Measurements from ENCODE around the gene CDH12.

The CDH12 gene

DNA sequence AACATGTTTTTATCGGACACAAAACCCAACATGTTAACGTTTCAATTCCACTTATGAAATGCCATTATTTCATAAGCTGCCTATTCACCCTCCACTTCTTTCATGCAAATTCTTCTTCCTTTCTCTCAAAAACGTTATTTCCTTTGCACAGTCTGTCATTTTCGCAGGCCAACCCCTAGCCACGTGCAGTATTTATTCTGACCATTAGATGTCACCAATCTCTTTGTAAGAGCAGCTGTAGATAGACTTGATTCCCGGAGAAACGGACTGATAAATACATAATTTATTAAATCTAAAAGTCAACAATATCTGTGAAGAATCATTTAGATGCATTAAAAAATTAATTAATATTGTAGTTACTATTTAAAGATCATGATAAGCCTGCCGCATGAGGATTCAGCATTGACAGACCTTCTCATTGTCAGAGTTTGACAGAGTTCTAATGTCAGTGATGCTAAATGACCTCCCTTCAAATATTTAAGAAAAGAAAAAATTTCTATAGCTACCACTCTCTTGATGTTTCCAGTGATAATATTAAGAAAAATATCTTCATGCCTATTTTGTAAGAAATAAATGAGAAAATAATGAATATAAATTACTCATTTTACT, 933.6 kb downstream of the CDH12 start:
- FAIRE-seq: no peak

DNA sequence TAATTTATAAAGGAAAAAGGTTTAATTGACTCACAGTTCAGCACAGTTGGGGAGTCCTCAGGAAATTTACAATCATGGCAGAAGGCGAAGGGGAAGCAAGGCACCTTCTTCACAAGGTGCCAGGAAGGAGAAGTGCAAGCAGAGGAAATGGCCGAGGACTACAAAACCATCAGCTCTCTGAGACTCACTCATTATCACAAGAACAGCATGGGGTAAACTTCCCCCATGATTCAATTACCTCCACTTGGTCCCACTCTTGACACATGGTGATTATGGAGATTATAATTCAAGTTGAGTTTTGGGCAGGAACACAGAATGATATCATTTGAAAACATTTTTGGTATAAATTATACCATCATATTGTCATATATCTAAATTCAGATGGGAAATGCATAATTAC, 934.7 kb downstream of the CDH12 start:
- no peak for FAIRE-seq

DNA sequence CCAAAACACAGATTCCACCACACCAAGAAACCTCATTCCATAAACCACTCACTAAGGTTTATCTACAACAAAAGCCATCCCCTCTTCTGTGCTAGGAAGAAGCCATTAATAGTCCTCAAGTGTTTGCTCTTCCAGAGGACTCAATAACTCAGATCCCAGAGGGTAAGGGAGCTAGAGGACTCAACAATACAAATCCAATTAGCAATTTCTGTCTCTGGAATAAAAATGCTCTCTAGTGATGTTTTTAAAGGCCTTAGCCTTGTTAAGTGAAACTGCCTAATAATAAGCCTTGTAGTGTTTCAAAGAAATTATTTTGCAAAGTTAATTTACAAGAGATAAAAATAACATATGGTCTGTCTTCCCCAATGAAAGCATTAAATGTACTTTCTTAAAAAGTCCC, 942.4 kb downstream of the CDH12 start:
- no peak for FAIRE-seq

DNA sequence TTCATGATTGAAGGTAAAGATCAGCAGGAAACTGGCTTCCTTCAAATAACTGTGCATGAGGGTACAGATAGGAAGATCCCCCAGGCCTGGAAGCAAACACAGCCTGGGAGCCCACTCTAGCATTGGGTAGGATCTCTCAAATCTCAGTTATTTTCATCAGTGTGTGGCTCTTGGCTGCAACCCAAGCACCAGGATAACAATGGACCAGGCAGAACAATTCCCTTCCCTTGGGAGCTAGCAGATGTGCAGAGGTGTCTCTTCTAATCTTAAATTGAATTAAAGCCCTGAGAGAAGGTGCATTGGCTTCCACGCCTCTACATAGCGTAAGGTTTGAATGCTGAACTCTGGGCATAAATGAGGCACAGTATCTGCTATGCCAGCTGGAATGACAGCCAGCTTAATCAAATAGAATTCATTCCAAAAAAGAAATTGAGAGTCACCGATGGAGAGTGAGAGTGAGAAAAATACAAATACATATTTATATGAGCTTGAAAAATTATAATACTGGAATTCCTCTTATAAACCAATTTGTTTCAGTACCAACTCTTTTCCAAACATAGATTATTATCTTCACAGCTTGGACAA, 957.3 kb downstream of the CDH12 start:
- FAIRE-seq: no peak

GRCh38 chr5:21893161-21893560, 960.0 kb downstream of the CDH12 start:
- no peak for FAIRE-seq

GRCh38 chr5:21889581-21889980, 963.6 kb downstream of the CDH12 start:
- no peak for FAIRE-seq

DNA sequence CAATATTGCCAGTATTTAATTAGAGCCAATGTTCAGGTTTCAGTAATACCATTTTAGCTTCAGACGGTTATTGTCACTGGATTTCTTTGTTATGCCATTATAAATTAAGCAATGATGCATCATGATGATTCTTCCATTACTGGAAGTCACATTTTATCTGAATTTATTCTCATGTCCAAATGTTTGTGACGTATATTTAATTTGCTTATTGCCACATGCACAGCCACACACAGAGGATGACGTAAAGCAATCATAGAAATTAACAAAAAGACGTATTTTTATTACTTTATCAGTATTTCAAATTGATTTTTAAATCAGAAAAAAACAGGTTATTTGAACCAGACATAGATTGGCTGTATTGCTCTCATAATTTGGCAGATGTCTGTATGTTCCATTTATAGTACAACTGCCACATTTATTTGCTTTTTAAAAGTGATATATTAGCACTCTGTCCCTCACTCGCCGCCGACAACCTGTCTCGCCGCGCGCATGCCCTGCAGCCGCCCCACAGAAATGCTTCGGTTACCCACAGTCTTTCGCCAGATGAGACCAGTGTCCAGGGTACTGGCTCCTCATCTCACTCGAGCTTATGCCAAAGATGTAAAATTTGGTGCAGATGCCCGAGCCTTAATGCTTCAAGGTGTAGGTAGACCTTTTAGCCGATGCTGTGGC, 970.9 kb downstream of the CDH12 start:
- FAIRE-seq: no peak

- no peak for FAIRE-seq
These were observed 973.0 kb downstream of the CDH12 start for GRCh38 chr5:21880164-21880563.

GRCh38 chr5:21862986-21863385, 990.2 kb downstream of the CDH12 start:
- no peak for FAIRE-seq

- no peak for FAIRE-seq
These were observed 994.7 kb downstream of the CDH12 start for GRCh38 chr5:21858441-21858840.

GRCh38 chr5:21856987-21857386, 996.2 kb downstream of the CDH12 start:
- FAIRE-seq: no peak

GRCh38 chr5:21847300-21847699, 1005.8 kb downstream of the CDH12 start:
- FAIRE-seq: no peak

DNA sequence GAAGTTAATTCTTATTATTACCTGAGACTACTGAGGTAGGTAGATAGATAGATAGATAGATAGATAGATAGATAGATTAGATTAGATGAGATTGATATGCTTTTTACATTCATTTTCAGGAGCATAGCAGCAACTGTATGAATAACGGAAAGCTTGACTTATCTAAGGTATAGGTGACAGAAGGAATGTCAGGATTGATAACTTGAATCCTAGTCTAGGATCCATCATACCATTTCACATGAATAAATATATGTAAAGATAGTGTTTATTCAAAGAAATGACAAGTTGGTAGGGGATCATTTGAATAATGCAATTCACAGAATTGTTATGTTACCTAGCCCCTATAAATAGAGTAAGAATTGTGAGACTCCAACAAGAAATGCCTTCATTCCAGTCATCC, 1008.2 kb downstream of the CDH12 start:
- no peak for FAIRE-seq

- FAIRE-seq: no peak
These were observed 1018.3 kb downstream of the CDH12 start for GRCh38 chr5:21834863-21835262.

DNA sequence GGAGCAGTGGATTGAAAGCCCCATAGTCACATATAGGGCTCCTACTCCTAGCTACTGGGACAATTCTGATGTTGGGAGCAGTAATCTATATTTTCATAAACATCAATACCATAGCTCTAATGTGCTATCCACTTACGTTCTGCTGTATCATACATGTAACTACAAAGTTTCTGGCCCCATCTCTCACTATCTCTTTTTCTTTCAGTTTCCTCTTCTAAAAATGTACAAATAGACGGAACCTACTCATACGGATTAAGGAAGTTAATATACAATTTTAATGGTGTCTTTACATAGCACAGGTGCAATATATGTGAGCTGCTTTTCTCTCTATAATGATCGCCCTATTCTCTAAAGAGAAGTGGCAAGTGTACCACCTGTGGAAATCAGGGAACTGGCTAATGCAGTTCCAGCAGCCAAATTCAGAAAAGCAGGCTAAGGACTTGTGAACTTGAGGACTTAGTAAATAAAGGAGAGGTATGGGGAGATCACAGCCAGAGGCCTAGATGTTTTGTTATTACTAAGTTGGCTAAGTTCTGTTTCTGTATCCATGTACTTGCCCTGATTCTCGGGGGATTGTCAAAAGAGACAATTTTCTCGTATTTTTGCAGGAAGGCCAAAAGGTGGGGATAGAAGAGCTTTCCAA, 1021.9 kb downstream of the CDH12 start:
- no peak for FAIRE-seq

DNA sequence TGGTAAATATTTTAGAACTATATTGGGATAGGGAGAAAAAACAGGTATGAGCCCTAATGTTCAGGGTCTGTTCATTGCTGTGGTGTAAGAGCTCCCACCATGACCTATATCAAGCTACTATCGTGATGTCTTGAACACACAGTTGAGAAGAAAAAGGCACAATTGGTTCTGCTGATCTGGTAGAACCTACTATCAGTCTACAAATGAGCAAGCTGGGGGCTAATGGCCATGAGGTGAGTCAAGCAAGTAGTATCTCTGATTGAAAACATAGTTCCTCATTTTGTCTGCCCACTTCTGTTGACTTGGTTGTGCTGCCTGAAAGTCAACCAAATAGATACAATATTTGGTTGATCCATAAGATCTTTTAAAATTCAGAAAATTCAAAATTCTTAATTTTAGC, 1026.3 kb downstream of the CDH12 start:
- no peak for FAIRE-seq

DNA sequence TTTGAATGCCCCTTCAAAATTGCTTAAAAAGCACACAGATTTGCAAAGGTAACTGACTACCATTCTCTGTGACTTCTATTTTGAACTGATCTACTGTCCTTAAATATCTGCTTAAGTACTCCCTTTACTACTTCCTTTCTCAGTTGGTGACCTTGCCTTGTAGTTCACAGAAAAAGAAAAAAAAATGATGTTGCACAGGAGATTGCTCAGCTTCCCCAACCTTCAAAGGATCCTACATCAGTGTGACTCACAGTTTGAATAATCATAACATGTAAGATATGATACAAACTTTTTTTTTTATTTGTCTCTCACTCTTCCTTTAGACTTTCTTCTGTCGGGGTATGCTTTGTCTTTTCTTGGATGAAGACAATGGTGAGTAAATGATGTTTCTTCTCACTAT, 1029.6 kb downstream of the CDH12 start:
- FAIRE-seq: no peak

- FAIRE-seq: no peak
These were observed 1030.0 kb downstream of the CDH12 start for GRCh38 chr5:21823076-21823574.

- FAIRE-seq: no peak
These were observed 1032.6 kb downstream of the CDH12 start for GRCh38 chr5:21820527-21820926.

DNA sequence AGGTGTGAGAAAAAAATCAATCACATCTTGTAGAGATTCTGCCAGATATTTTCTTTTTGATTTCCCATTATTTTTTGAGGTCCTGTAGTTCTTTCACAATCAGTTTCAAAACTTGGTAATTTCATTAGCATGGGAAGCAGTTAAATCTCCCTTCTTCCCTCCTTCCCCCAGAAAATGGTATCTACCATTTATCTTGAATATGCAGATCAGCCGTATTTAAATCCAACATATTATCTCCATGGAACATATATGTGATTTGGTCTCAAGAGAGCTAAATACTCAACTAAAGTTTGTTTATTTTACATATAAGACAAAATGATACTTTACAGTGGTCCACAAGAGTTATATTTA, 1034.8 kb downstream of the CDH12 start:
- FAIRE-seq: no peak

DNA sequence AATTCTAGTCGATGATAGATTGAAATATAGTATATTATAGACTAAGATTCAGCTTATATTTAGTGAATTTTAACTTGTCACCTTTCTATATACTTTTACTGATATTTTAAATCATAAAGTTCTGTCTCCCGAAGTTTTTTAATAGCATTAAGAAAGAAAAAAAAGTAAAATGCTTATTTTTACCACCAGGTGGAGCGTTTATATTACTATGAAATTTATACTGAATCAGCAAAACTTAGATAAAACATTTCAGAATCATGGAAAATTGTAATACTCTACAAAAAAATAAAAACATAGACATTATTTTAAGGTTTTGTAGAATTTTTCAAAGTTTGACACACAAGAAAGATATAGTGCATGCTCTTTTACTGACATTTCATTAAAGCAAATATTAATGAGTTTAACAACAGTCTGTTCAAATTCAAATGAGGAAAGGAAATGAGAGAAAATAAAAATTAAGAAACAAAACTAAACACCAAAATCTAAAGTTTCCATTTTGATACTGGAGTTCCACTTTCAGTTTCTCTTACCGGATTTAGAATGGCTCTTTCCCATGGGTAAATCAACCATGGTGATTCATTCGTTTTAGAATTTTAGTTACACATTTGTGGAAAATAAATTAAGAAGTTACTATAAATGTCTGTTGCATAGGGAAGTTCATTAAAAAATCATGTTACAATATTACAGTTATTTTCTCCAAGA, 1035.3 kb downstream of the CDH12 start:
- peak; percentile 36 for FAIRE-seq

GRCh38 chr5:21810737-21811316, 1042.3 kb downstream of the CDH12 start:
- no peak for FAIRE-seq

GRCh38 chr5:21809611-21810010, 1043.5 kb downstream of the CDH12 start:
- FAIRE-seq: no peak
